Astrocyte (in vitro differentiated cells and primary cell): ENCODE measurements around the gene MTUS2.

Experiments
- EZH2 ChIP-seq: IDR thresholded peaks from 2 replicates; pipeline ENCODE4 v1.6.1; 2012; ENCODE audit warnings: mild to moderate bottlenecking, low read length, inconsistent platforms; ENCODE audit not compliant: insufficient read depth
- TF ChIP-seq, protein P1 (sequence below): IDR thresholded peaks from 2 replicates; pipeline ENCODE4 v1.5.1; 2011; ENCODE audit warnings: low read depth, mild to moderate bottlenecking, inconsistent platforms, low read length, moderate library complexity; ENCODE audit not compliant: insufficient read depth

DNA sequence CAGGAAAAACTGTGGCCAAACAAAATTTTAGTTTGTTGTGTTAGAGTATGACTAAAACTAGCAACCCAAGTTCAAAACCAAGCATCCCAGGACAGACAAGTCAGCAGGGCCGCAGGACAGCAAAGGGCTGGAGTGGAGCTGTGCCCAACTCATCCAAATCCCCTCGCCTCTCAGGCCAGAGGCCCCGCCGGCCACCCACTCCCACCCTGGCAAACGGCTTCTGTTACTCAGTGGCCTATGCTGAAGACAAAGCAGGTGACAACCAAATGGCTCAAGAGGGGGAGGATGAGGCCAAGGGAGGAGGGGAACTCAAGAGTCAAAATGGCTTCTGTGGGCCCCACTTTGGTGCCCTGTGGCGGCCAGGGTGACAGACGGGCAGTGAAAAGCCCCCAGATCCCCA is 705.6 kb downstream of the MTUS2 start:
- TF ChIP-seq, protein P1, sequence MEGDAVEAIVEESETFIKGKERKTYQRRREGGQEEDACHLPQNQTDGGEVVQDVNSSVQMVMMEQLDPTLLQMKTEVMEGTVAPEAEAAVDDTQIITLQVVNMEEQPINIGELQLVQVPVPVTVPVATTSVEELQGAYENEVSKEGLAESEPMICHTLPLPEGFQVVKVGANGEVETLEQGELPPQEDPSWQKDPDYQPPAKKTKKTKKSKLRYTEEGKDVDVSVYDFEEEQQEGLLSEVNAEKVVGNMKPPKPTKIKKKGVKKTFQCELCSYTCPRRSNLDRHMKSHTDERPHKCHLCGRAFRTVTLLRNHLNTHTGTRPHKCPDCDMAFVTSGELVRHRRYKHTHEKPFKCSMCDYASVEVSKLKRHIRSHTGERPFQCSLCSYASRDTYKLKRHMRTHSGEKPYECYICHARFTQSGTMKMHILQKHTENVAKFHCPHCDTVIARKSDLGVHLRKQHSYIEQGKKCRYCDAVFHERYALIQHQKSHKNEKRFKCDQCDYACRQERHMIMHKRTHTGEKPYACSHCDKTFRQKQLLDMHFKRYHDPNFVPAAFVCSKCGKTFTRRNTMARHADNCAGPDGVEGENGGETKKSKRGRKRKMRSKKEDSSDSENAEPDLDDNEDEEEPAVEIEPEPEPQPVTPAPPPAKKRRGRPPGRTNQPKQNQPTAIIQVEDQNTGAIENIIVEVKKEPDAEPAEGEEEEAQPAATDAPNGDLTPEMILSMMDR = no peak
- TF ChIP-seq EZH2 = no peak
